Measurements from ENCODE around the gene INPP5A.

Gene INPP5A

DNA sequence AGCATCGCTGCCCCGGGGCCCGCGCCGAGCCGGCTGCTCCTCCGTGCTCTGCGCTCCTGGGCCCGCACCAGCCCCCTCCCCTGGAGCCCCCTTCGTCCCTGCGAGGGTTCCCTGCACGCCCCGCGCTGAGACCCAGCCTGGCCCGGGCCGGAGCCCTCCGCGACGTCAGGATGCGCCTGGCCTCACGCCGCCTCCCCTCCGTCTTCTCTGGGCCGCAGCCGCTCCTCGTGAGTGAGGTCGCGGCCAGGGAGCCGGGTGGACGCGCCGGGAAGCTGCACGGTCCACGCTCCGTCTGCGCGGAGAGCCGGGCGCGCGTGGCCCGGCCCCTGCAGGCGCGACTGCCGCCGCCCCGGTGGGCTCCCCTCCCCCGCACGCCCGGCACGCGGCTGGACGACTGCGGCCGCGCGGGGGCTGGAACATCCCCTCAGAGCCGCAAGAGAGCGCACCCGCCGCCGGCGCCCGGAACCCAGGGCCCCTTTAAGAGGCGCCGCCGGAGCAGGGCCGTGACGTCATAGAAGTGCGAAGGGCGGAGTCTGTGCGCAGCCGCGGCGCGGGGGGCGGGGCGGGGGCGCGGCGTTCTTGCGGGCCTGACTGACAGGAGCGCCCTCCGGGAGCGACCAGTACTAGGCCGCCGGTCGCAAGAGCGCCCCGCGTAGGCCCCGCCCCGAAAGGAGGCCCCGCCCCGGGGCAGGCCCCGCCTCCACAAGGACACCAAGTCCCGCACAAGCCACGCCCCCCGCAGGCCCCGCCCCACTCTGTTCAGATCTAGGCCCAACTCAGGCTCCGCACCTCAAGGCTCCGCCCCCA, 507 bp upstream of the INPP5A start:
- peak; percentile 86 for DNase-seq (ENCODE audit: low read depth)

- no peak for DNase-seq (ENCODE audit: low read depth)
These were observed 623 bp downstream of the INPP5A start for GRCh38 chr10:132538031-132538789.

- no peak for DNase-seq (ENCODE audit: low read depth)
These were observed 1.3 kb downstream of the INPP5A start for GRCh38 chr10:132538790-132539421.

DNA sequence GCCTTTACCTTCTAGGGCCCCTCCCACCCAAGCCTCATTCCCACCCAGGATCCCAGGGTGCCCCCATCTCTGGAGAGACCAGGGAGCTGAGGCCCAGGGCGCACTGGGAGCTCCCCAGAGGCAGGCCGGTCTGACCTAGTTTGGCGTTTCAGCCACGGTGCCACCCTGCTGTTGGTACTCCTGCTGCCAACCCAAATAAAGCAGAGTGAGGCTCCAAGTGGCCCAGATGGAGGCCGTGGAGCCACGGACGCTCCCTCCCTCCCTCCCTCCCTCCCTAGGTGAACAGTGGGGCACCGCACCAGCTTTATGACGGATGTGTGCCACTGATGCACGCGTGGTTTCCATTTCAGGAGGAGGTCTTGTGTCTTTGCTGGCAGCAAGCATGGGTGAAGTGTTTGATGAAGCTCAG, 1.8 kb downstream of the INPP5A start:
- no peak for DNase-seq (ENCODE audit: low read depth)

DNA sequence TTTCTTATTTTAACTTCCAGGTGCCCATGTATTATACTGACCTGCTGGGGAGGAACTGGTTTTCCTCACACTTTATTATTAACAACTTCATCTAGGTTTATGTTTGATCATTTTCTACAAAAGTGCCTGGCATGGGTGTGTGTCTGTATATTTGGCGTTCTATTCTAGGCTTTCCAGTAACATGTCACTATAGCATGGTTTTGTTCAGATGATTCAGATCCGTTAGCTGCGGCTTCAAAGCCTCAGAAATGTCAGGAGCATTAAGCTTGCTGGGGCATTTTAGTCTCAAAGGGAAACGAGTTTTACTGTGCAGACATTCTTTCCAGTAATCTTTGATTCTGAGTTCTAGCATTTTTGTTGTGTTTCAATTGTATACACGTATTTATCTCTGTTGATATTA, 2.3 kb downstream of the INPP5A start:
- DNase-seq (ENCODE audit: low read depth): no peak

- no peak for DNase-seq (ENCODE audit: low read depth)
These were observed 2.9 kb downstream of the INPP5A start for GRCh38 chr10:132540456-132540855.

DNA sequence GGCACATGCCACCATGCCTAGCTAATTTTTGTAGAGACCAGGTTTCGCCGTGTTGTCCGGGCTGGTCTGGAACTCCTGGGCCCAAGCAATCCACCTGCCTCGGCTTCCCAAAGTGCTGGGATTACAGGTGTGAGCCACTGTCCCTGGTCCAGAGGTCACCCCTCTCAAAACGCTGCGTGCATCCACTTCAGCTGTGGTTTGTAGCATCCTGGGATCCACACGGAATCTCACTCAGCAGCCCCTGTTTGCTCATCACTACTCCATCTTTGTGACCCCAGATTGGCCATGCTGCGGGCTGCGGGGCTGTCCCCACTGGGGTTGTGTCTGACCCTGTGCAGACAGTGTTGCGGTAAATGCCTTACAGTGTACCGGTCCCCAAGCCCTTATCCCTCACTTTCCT, 3.5 kb downstream of the INPP5A start:
- no peak for DNase-seq (ENCODE audit: low read depth)

DNA sequence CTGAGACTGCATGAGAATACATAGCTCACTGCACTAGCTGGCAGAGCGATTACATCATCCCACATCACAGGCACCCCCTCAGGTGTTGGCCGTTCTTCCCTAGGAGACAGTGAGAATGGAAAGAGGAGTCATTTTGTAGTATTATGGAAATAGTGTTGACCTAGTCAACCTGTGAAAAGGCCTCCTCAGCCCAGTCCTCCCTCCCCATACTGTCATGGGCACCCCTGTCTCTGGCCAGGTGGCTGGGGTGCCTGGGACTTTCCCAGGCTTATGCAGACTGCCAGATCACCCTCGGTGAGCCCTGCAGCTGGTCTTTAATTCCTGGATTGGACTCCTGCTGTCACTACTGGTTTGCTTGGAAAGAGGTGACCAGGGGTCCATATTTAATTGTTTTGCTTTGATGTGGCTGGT, 4.0 kb downstream of the INPP5A start:
- no peak for DNase-seq (ENCODE audit: low read depth)

DNA sequence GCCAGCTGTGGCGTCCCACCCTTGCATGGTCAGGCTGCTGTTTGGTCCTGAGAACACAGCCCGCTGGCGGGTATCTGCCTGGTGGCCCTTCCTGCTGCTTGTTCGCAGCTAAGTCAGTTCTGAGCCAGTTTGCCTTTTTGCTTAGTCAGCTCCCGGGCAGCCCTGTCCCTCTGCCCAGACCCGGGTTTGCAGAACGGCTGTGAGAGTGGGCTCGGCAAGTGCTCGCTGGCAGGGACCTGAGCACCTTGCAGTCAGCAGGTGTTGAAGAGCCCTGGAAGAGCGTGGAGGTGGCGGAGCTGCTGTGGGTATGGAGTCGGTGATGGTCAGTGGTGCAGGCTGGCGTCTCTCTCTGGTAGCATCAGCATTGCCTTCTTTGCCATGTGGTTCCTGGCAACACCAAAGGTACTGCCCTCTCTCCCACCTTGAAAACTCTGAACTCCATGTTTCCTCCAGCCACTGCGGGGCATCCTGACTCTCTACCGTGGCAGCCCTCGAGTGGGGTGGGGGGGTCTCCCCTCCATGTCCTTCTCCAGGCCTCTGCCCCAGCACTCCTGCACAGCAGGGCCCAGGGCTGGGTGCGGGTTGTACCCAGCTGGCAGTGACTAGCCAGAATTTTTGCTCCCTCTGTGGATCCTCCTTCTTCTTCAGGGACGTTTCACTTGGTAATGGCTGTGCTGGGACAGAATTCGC, 4.6 kb downstream of the INPP5A start:
- DNase-seq (ENCODE audit: low read depth): no peak

DNA sequence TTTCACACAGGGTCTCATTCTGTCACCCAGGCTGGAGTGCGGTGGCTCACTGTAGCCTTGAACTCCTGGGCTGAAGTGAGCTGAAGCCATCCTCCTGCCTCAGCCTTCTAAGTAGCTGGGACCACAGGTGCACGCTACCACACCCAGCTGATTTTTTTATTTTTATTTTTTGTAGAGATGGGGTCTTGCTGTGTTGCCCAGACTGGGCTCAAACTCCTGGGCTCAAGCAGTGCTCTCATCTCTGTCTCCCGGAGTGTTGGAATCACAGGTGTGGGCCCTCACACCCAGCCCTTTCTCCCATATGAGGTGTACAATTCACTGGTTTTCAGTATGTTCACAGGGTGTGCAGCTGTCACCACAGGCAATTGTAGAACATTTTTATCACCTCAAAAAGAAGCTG, 5.2 kb downstream of the INPP5A start:
- no peak for DNase-seq (ENCODE audit: low read depth)

GRCh38 chr10:132543916-132544743, 6.5 kb downstream of the INPP5A start:
- no peak for DNase-seq (ENCODE audit: low read depth)

- no peak for DNase-seq (ENCODE audit: low read depth)
These were observed 7.4 kb downstream of the INPP5A start for GRCh38 chr10:132544744-132545658.

DNA sequence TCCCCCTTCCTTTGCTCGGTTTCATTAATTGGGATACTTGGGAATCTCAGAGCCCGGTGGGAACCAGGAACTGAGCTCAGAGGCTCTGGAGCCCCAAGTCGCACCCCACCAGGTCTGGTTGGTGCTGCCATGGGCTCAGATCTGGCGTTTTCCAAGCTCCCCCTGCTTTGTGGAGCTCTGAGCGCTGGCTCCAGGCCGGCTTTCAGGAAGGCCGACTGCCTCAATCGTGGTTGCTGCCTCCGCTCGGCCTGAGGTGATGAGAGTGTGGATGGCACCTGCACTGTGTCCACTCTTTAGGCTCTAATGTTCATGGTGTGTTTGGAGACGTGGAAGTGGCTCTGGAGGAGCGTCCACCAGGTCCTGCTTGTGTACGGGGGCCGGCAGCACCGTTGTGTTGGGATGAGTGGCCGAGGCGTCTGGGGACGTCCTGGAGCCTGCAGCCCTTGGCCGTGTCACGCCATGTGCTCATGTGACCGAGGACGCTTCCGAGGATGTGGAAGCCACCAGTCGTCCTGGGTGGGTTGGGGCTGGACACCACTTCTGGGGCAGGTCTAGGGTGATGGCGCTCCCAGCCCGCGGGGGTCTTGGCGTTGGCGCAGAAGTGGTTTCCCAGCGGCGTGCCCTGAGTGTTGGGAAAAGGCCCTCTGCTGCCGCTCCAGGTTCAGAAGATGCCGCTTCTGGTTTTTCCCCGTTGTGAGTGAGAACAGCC, 8.2 kb downstream of the INPP5A start:
- no peak for DNase-seq (ENCODE audit: low read depth)

GRCh38 chr10:132546567-132547420, 9.2 kb downstream of the INPP5A start:
- DNase-seq (ENCODE audit: low read depth): no peak

DNA sequence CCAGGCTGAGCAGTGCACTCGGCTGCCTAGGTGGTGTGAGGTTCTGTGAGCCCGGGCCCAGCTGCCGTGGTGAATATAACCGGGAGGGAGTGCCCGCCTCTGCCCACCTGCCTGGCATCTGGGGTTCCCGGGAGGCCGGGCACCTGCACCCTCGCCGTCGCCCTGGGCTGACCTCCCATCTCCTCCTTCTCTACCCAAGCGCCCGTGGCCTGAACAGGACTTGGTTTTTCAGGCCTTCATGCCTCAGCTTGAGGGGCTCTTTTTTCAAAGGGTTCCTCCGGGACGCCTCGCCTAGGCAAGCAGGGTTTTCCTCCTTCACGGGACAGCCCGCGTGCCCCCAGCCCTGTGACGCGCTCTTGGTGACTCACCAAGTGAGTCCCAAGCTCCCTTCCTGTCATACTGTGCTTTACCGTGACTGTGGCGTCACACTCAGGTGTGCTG, 9.9 kb downstream of the INPP5A start:
- no peak for DNase-seq (ENCODE audit: low read depth)

GRCh38 chr10:132548106-132548823, 10.7 kb downstream of the INPP5A start:
- no peak for DNase-seq (ENCODE audit: low read depth)

DNA sequence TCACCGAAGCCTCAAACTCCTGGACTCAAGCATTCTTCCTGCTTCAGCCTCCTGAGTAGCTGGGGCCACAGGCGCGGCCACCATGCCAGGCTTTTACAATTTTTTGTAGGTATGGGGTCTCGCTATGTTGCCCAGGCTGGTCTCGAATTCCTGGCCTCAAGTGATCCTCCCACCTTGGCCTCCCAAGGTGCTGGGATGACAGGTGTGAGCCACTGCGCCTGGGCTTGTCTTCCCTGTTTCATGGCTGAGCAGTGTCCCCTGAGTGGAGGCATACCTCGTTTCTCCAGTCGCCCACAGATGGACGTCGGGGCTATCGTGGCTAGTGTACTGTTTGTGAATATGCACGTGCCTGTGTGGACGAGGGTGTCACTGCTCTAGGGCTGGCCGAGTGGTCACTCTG, 11.3 kb downstream of the INPP5A start:
- no peak for DNase-seq (ENCODE audit: low read depth)

GRCh38 chr10:132549371-132549770, 11.8 kb downstream of the INPP5A start:
- no peak for DNase-seq (ENCODE audit: low read depth)

Data from HS-5 (cell line).